BE2C (cell line): ENCODE data around the gene NR1H2.

Experiments used
- DNase-seq: peaks from one replicate; pipeline ENCODE4 v3.0.0-alpha.2; 2020
- H3K27me3 ChIP-seq: fragments of 250-450 bp; sonication (Bioruptor Pico); 2 replicates; pipeline ENCODE4 v1.5.1; 2020; ENCODE audit warnings: mild to moderate bottlenecking
- H3K36me3 ChIP-seq: fragments of 250-450 bp; sonication (Bioruptor Pico); 2 replicates; pipeline ENCODE4 v1.5.1; 2020; ENCODE audit warnings: mild to moderate bottlenecking
- H3K4me1 ChIP-seq: fragments of 250-450 bp; sonication (Bioruptor Pico); 2 replicates; pipeline ENCODE4 v1.5.1; 2020
- H3K4me3 ChIP-seq: 2 replicates; pipeline ENCODE4 v1.5.1; 2011; ENCODE audit warnings: low read depth, low read length
- H3K9me3 ChIP-seq: fragments of 250-450 bp; sonication (Bioruptor Pico); 2 replicates; pipeline ENCODE4 v1.5.1; 2020
- CTCF ChIP-seq: IDR thresholded peaks from 2 replicates; pipeline ENCODE4 v1.5.1; 2012; ENCODE audit warnings: mild to moderate bottlenecking, low read depth, low read length

NR1H2 gene

GRCh38 chr19:50415661-50416033, 39.4 kb downstream of the NR1H2 start:
- DNase-seq: no peak
- TF ChIP-seq CTCF: no peak
- no peaks in the 10 kb centered on the region; the same call in 1 of the 2 replicates for H3K9me3 ChIP-seq
- H3K4me1 ChIP-seq: no peaks in the 10 kb centered on the region; the same call in 1 of the 2 replicates
- H3K4me3 ChIP-seq: no peak overlapping the region
- no peaks in the 10 kb centered on the region for H3K27me3 ChIP-seq
- peaks cover 22% of the 10 kb centered on the region for H3K36me3 ChIP-seq

GRCh38 chr19:50416034-50416977, 40.0 kb downstream of the NR1H2 start:
- Histone ChIP-seq H3K4me3 (no peak overlapping the region), H3K36me3 (peaks cover 22% of the 10 kb centered on the region)
- no peak for TF ChIP-seq CTCF

GRCh38 chr19:50417111-50418081, 41.1 kb downstream of the NR1H2 start:
- Histone ChIP-seq H3K27me3 (no peaks in the 10 kb centered on the region), H3K36me3 (peaks cover 22% of the 10 kb centered on the region), H3K9me3 (no peaks in the 10 kb centered on the region; the same call in 1 of the 2 replicates), H3K4me1 (no peaks in the 10 kb centered on the region; the same call in 1 of the 2 replicates), H3K4me3 (no peak overlapping the region)
- no peak for DNase-seq
- TF ChIP-seq CTCF: no peak

More at GRCh38 chr19:50416034-50416977, 40.0 kb downstream of the NR1H2 start:
- Histone ChIP-seq H3K4me1 (no peaks in the 10 kb centered on the region; the same call in 1 of the 2 replicates), H3K27me3 (no peaks in the 10 kb centered on the region), H3K9me3 (no peaks in the 10 kb centered on the region; the same call in 1 of the 2 replicates)
- no peak for DNase-seq

- no peak for TF ChIP-seq CTCF
- H3K27me3 ChIP-seq: no peaks in the 10 kb centered on the region
- DNase-seq: no peak
- no peaks in the 10 kb centered on the region; the same call in 1 of the 2 replicates for H3K9me3 ChIP-seq
- H3K4me3 ChIP-seq: no peak within 1 kb of the TSS
- peaks cover 15% of the 10 kb centered on the region for H3K36me3 ChIP-seq
- H3K4me1 ChIP-seq: no peaks in the 10 kb centered on the region; the same call in 1 of the 2 replicates
Observed at GRCh38 chr19:50418176-50419021, 42.1 kb downstream of the NR1H2 start, which contains the start of gene SPIB. Gene SPIB (plus strand): TSS chr19:50418938. CDS start chr19:50418963, 25 bp downstream.

GRCh38 chr19:50419022-50419579, 42.8 kb downstream of the NR1H2 start:
- H3K4me1 ChIP-seq: no peaks in the 10 kb centered on the region; the same call in 1 of the 2 replicates
- no peaks in the 10 kb centered on the region for H3K27me3 ChIP-seq
- peaks cover 8% of the 10 kb centered on the region for H3K36me3 ChIP-seq
- H3K4me3 ChIP-seq: no peak overlapping the region
- TF ChIP-seq CTCF: no peak
- no peaks in the 10 kb centered on the region for H3K9me3 ChIP-seq
- no peak for DNase-seq
